SK-N-MC (cell line): ENCODE results near the gene MVD.

Source experiments
- EZH2 ChIP-seq: fragments of 200-600 bp; sonication (generic); IDR thresholded peaks from one replicate; pipeline ENCODE4 v1.6.1; 2017; ENCODE audit warnings: antibody characterized with exemption
- POLR2AphosphoS5 ChIP-seq: IDR thresholded peaks from 2 replicates; pipeline ENCODE4 v1.6.1; 2012; ENCODE audit warnings: mild to moderate bottlenecking, low read depth, low read length, borderline replicate concordance

DNA sequence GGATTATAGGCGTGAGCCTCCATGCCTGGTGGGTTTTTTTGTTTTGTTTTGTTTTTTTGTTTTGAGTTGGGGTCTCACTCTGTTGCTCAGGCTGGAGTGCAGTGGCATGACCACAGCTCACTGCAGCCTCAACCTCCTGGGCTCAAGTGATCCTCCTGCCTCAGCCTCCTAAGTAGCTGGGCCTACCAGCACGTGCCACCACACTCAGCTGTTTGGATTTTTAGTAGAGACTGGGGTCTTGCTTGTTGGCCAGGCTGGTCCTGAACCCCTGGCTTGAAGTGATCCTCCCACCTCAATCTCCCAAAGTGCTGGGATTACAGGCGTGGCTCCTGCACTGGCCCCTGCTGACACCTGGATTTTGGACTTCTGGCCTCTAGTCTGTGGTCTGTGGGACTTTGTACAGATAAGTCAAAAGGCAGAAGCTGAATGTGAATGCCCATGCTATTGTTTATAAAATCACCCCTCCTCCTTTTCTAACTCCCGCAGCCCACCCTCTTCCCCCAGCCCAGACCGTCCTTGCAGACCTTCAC lies 17.7 kb upstream of the MVD start:
- TF ChIP-seq EZH2 (no peak), POLR2AphosphoS5 (no peak)
